IMR-90 (cell line): Measurements from ENCODE around the gene TNRC6B. TPM values are rescaled to one million over a fixed set of nuclear protein-coding genes. Genes with fewer than 3 reads are reported as not detected.

Experiments
- ATAC-seq: fragments of 200-7000 bp; cut with Tn5 transposase; 2 replicates; pipeline ENCODE4 v1.9.1; 2020; ENCODE audit warnings: low read depth, mild to moderate bottlenecking, moderate library complexity
- BruUV-seq: library from RNA; stranded (reverse); fragments of 400-500 nt; replicated peaks from 2 replicates; lab custom pipeline; 2021; lab: Mats Ljungman, UMichigan
- CTCF ChIA-PET: fragments of 300-600 bp; formaldehyde crosslinking; extraction: SDS; loops from one replicate; lab custom pipeline; 2021; ENCODE audit warnings: antibody characterized with exemption; lab: Yijun Ruan, JAX
- POLR2A ChIA-PET: fragments of 300-600 bp; sonication (Branson Sonifier 250); formaldehyde crosslinking; loops from one replicate; lab custom pipeline; 2022; ENCODE audit warnings: antibody characterized with exemption; ENCODE audit not compliant: unreplicated experiment; lab: Charles Lee
- DNase-seq: peaks from one replicate; pipeline ENCODE4 v3.0.0; 2013
- H2AFZ ChIP-seq: replicated peaks from 2 replicates; pipeline ENCODE3; 2013; ENCODE audit warnings: low read length, mild to moderate bottlenecking; ENCODE audit not compliant: poor library complexity
- H2AK5ac ChIP-seq: 2 replicates; pipeline ENCODE4 v1.6.1; 2013; ENCODE audit warnings: low read depth, low read length, inconsistent platforms
- H2AK9ac ChIP-seq: replicated peaks from 2 replicates; pipeline ENCODE3; 2013; ENCODE audit warnings: mild to moderate bottlenecking, low read depth, low read length, moderate library complexity; ENCODE audit not compliant: poor library complexity
- H2BK120ac ChIP-seq: 2 replicates; pipeline ENCODE4 v1.6.1; 2013; ENCODE audit warnings: low read depth, low read length, inconsistent platforms
- H2BK15ac ChIP-seq: 3 replicates; pipeline ENCODE4 v1.6.1; 2013; ENCODE audit warnings: low read depth, low read length, inconsistent platforms
- H2BK20ac ChIP-seq: 2 replicates; pipeline ENCODE4 v1.6.1; 2013; ENCODE audit warnings: low read depth, mild to moderate bottlenecking, inconsistent platforms, low read length, moderate library complexity
- H2BK5ac ChIP-seq: 2 replicates; pipeline ENCODE4 v1.6.1; 2013; ENCODE audit warnings: mild to moderate bottlenecking, low read depth, low read length, inconsistent platforms; ENCODE audit not compliant: poor library complexity, severe bottlenecking
- H3K14ac ChIP-seq: replicated peaks from 2 replicates; pipeline ENCODE4 v1.6.1; 2013; ENCODE audit warnings: low read depth, low read length, inconsistent platforms
- H3K18ac ChIP-seq: 2 replicates; pipeline ENCODE4 v1.6.1; 2013; ENCODE audit warnings: low read depth, low read length, control low read depth
- H3K23ac ChIP-seq: 2 replicates; pipeline ENCODE4 v1.6.1; 2013; ENCODE audit warnings: low read depth, low read length, inconsistent platforms
- H3K27ac ChIP-seq: 2 replicates; pipeline ENCODE4 v1.5.1; 2013; ENCODE audit warnings: mild to moderate bottlenecking, control low read depth, low read length; ENCODE audit not compliant: insufficient read depth
- H3K27me3 ChIP-seq: 2 replicates; pipeline ENCODE4 v1.6.1; 2013; ENCODE audit warnings: low read length; ENCODE audit not compliant: control insufficient read depth, insufficient read depth
- H3K36me3 ChIP-seq: 2 replicates; pipeline ENCODE4 v1.6.1; 2013; ENCODE audit warnings: low read length, mixed read lengths; ENCODE audit not compliant: control insufficient read depth, insufficient read depth
- H3K4ac ChIP-seq: 2 replicates; pipeline ENCODE4 v1.6.1; 2013; ENCODE audit warnings: low read depth, low read length, inconsistent platforms
- H3K4me1 ChIP-seq: 2 replicates; pipeline ENCODE4 v1.6.1; 2013; ENCODE audit warnings: low read length, mixed read lengths; ENCODE audit not compliant: control insufficient read depth, insufficient read depth
- H3K4me2 ChIP-seq: 2 replicates; pipeline ENCODE4 v1.6.1; 2013; ENCODE audit warnings: low read depth, mild to moderate bottlenecking, control low read depth, low read length, moderate library complexity
- H3K4me3 ChIP-seq: 2 replicates; pipeline ENCODE4 v1.5.1; 2013; ENCODE audit warnings: low read depth, mild to moderate bottlenecking, control low read depth, low read length, moderate library complexity; ENCODE audit not compliant: insufficient read depth
- H3K56ac ChIP-seq: 2 replicates; pipeline ENCODE4 v1.6.1; 2013; ENCODE audit warnings: low read length, inconsistent platforms; ENCODE audit not compliant: insufficient read depth; ENCODE audit errors: extremely low read depth
- H3K79me1 ChIP-seq, 2 experiments: 2 replicates each; pipeline ENCODE4 v1.6.1; 2013; ENCODE audit warnings: low read length in 2 of 2, inconsistent platforms in 1 of 2, low read depth in 1 of 2
- H3K9ac ChIP-seq: 2 replicates; pipeline ENCODE4 v1.6.1; 2013; ENCODE audit warnings: low read depth, low read length, control low read depth
- H3K9me1 ChIP-seq: 2 replicates; pipeline ENCODE4 v1.6.1; 2013; ENCODE audit warnings: low read length, inconsistent platforms; ENCODE audit not compliant: insufficient read depth
- H3K9me3 ChIP-seq: 2 replicates; pipeline ENCODE4 v1.6.1; 2013; ENCODE audit warnings: low read length; ENCODE audit not compliant: control insufficient read depth, insufficient read depth
- H4K20me1 ChIP-seq: 2 replicates; pipeline ENCODE4 v1.6.1; 2013; ENCODE audit warnings: low read length, inconsistent platforms; ENCODE audit not compliant: insufficient read depth
- H4K5ac ChIP-seq: 2 replicates; pipeline ENCODE4 v1.6.1; 2013; ENCODE audit warnings: mild to moderate bottlenecking, low read depth, low read length, control low read depth
- H4K8ac ChIP-seq, 2 experiments: 2 replicates each; pipeline ENCODE4 v1.6.1; 2013; ENCODE audit warnings: low read depth in 2 of 2, low read length in 2 of 2, control low read depth in 1 of 2, inconsistent platforms in 1 of 2
- H4K91ac ChIP-seq: 2 replicates; pipeline ENCODE4 v1.6.1; 2013; ENCODE audit warnings: low read depth, low read length, inconsistent platforms; ENCODE audit not compliant: insufficient read depth
- BHLHE40 ChIP-seq: fragments of 150-350 bp; IDR thresholded peaks from 2 replicates; pipeline ENCODE4 v1.6.1; 2016; ENCODE audit warnings: mild to moderate bottlenecking, low read depth, low read length
- CEBPB ChIP-seq: IDR thresholded peaks from 2 replicates; pipeline ENCODE4 v1.6.1; 2012; ENCODE audit warnings: low read depth, low read length, improper control_type of control experiment
- FOS ChIP-seq: fragments of 150-350 bp; IDR thresholded peaks from 2 replicates; pipeline ENCODE4 v1.6.1; 2016; ENCODE audit warnings: low read depth, low read length
- MAFK ChIP-seq: IDR thresholded peaks from 2 replicates; pipeline ENCODE4 v1.6.1; 2012; ENCODE audit warnings: low read depth, low read length, improper control_type of control experiment
- MAZ ChIP-seq: IDR thresholded peaks from 2 replicates; pipeline ENCODE4 v1.6.1; 2012; ENCODE audit warnings: low read depth, mild to moderate bottlenecking, low read length, improper control_type of control experiment, moderate library complexity, borderline replicate concordance
- MXI1 ChIP-seq: IDR thresholded peaks from 2 replicates; pipeline ENCODE4 v1.6.1; 2012; ENCODE audit warnings: low read depth, mild to moderate bottlenecking, low read length, moderate library complexity, borderline replicate concordance
- NFE2L2 ChIP-seq: fragments of 150-350 bp; IDR thresholded peaks from 2 replicates; pipeline ENCODE4 v1.6.1; 2016; ENCODE audit warnings: low read depth, mild to moderate bottlenecking, low read length
- POLR2A ChIP-seq: IDR thresholded peaks from 2 replicates; pipeline ENCODE4 v1.6.1; 2012; ENCODE audit warnings: mild to moderate bottlenecking, low read depth, low read length
- RAD21 ChIP-seq: IDR thresholded peaks from 2 replicates; pipeline ENCODE4 v1.6.1; 2012; ENCODE audit warnings: low read length, improper control_type of control experiment
- RFX5 ChIP-seq: IDR thresholded peaks from 2 replicates; pipeline ENCODE4 v1.8.0; 2012; ENCODE audit warnings: low read depth, mild to moderate bottlenecking, low read length, moderate library complexity
- SMC3 ChIP-seq: fragments of 150-350 bp; IDR thresholded peaks from 2 replicates; pipeline ENCODE4 v1.6.1; 2016; ENCODE audit warnings: low read depth, mild to moderate bottlenecking, antibody characterized with exemption, low read length, moderate library complexity
- WGBS, 2 experiments: methylation state at CpG; one replicate each; pipeline versions ENCODE4 v1.1.5 to v1.1.7; 2013; ENCODE audit warnings: missing lambda C conversion rate in 2 of 2; ENCODE audit not compliant: insufficient read length in 1 of 2; ENCODE audit errors: extremely low coverage in 2 of 2; 5-methylcytosine and 5-hydroxymethylcytosine counted together
- dilution Hi-C: fragments of 300-500 bp; cut with HindIII; formaldehyde crosslinking; loops from one replicate; pipeline ENCODE4 v1.14.3; 2018; ENCODE audit warnings: low sequenced_read_pairs; ENCODE audit not compliant: unreplicated experiment
- in situ Hi-C: fragments of 300-500 bp; cut with MboI; formaldehyde crosslinking; loops from 3 replicates; pipeline ENCODE4 v1.14.3; 2019; ENCODE audit warnings: low sequenced_read_pairs, inconsistent platforms, mixed read lengths
- intact Hi-C: fragments of 100-400 bp; cut with micrococcal nuclease; formaldehyde crosslinking; loops from 2 replicates; pipeline ENCODE4 v1.10.0; 2022
- polyA plus RNA-seq, 3 experiments: library from polyadenylated mRNA; depleted of rRNA; stranded (reverse); fragments of >200 nt; gene quantifications; 2 replicates each; pipeline ENCODE4 v1.2.3, GENCODE V29; 2012; ENCODE audit warnings: low replicate concordance in 1 of 3
- total RNA-seq: library from RNA; depleted of rRNA; stranded (reverse); fragments of >200 nt; gene quantifications from 2 replicates; pipeline ENCODE4 v1.2.3, GENCODE V29; 2012
- TF ChIP-seq, protein P1 (sequence below): conservative IDR thresholded peaks from 2 replicates; pipeline ENCODE4 v1.5.1; 2012; ENCODE audit warnings: mild to moderate bottlenecking, low read depth, low read length, improper control_type of control experiment
- TF ChIP-seq, protein P2 (sequence below): fragments of 150-350 bp; IDR thresholded peaks from 2 replicates; pipeline ENCODE4 v1.6.1; 2017; ENCODE audit warnings: mild to moderate bottlenecking, antibody characterized with exemption, low read length, low read depth
- TF ChIP-seq, protein P3 (sequence below): fragments of 150-350 bp; IDR thresholded peaks from 2 replicates; pipeline ENCODE4 v1.6.1; 2016; ENCODE audit warnings: low read depth, mild to moderate bottlenecking, low read length, moderate library complexity, borderline replicate concordance

TNRC6B gene
- total and polyA plus RNA-seq, 2 of the 4 experiments (the other 2 are of a cell fraction): 3.9 to 17.0 TPM

GRCh38 chr22:40326905-40327735 lies 149.4 kb downstream of the TNRC6B start:
- Histone ChIP-seq H2AFZ (peak overlapping the region; percentile 73), H3K14ac (peak overlapping the region; percentile 55; the same call in 1 of the 2 replicates), H2BK15ac (no peak overlapping the region), H4K5ac (no peak overlapping the region), H2BK5ac (no peak overlapping the region), H3K18ac (no peak overlapping the region), H2BK20ac (no peak overlapping the region), H2AK5ac (peak overlapping the region; percentile 11), H3K4me2 (peak overlapping the region; percentile 2; the same call in 1 of the 2 replicates), H3K4me1 (peaks cover 10% of the 10 kb centered on the region), H2AK9ac (peak overlapping the region; percentile 44), H4K20me1 (no peaks in the 10 kb centered on the region), H3K36me3 (peaks cover 20% of the 10 kb centered on the region), H4K91ac (no peak overlapping the region), H3K79me1 (peaks cover 0 to 26% of the 10 kb centered on the region in 2 experiments; a peak in 2 of 4 replicates), H3K9me1 (peaks cover 12% of the 10 kb centered on the region), H2BK120ac (no peak overlapping the region), H3K56ac (no peak overlapping the region), H3K4ac (peak overlapping the region; percentile 43; the same call in 1 of the 2 replicates), H4K8ac (no peak overlapping the region), H3K4me3 (no peak overlapping the region), H3K27ac (no peak overlapping the region), H3K9me3 (no peaks in the 10 kb centered on the region), H3K27me3 (no peaks in the 10 kb centered on the region), H3K23ac (peak overlapping the region; percentile 45; the same call in 1 of the 2 replicates), H3K9ac (no peak overlapping the region)
- ATAC-seq (peak; percentile 65), DNase-seq (peak; percentile 67)
- in situ Hi-C loops (no loop called here), intact Hi-C loops (no loop called here), dilution Hi-C loops (no loop called here)
- TF ChIP-seq NFE2L2 (no peak), MXI1 (no peak), BHLHE40 (no peak), SMC3 (no peak), FOS (no peak), POLR2A (no peak), RAD21 (no peak), MAFK (no peak), CEBPB (no peak), MAZ (no peak), RFX5 (no peak)
- TF ChIP-seq, protein P1, sequence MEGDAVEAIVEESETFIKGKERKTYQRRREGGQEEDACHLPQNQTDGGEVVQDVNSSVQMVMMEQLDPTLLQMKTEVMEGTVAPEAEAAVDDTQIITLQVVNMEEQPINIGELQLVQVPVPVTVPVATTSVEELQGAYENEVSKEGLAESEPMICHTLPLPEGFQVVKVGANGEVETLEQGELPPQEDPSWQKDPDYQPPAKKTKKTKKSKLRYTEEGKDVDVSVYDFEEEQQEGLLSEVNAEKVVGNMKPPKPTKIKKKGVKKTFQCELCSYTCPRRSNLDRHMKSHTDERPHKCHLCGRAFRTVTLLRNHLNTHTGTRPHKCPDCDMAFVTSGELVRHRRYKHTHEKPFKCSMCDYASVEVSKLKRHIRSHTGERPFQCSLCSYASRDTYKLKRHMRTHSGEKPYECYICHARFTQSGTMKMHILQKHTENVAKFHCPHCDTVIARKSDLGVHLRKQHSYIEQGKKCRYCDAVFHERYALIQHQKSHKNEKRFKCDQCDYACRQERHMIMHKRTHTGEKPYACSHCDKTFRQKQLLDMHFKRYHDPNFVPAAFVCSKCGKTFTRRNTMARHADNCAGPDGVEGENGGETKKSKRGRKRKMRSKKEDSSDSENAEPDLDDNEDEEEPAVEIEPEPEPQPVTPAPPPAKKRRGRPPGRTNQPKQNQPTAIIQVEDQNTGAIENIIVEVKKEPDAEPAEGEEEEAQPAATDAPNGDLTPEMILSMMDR: no peak
- TF ChIP-seq, protein P2, sequence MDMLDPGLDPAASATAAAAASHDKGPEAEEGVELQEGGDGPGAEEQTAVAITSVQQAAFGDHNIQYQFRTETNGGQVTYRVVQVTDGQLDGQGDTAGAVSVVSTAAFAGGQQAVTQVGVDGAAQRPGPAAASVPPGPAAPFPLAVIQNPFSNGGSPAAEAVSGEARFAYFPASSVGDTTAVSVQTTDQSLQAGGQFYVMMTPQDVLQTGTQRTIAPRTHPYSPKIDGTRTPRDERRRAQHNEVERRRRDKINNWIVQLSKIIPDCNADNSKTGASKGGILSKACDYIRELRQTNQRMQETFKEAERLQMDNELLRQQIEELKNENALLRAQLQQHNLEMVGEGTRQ: no peak
- TF ChIP-seq, protein P3, sequence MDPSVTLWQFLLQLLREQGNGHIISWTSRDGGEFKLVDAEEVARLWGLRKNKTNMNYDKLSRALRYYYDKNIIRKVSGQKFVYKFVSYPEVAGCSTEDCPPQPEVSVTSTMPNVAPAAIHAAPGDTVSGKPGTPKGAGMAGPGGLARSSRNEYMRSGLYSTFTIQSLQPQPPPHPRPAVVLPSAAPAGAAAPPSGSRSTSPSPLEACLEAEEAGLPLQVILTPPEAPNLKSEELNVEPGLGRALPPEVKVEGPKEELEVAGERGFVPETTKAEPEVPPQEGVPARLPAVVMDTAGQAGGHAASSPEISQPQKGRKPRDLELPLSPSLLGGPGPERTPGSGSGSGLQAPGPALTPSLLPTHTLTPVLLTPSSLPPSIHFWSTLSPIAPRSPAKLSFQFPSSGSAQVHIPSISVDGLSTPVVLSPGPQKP: no peak
- no TSS peak for BruUV-seq
- POLR2A ChIA-PET: interaction anchor here (0.6 kb wide), 2 partner anchors 224 to 943 kb away, joined by 3 to 8 read pairs; no protein-coding TSS in a partner anchor
- WGBS, 2 experiments: no CpG with 5 or more reads among the region's 10 CpGs
- CTCF ChIA-PET: interaction anchor here (0.6 kb wide), 1 partner anchor 118 kb away, joined by 3 read pairs; no protein-coding TSS in a partner anchor
